ENCODE data around the gene RNF181.

The RNF181 gene

GRCh38 chr2:85577063-85577385 lies 18.5 kb upstream of the RNF181 start:
- Histone ChIP-seq H3K4me3 (ENCODE audit: insufficient read depth in 1 of 2, low read depth in 1 of 2, low read length in 2 of 2) (no peak overlapping the region), H4K8ac (ENCODE audit: low read length) (no peak overlapping the region), H3K9me3 (ENCODE audit: control insufficient read depth, low read length) (no peaks in the 10 kb centered on the region), H2AK5ac (ENCODE audit: low read length, severe bottlenecking) (no peak overlapping the region), H3K9ac (ENCODE audit: low read length) (no peak overlapping the region), H2BK12ac (ENCODE audit: low read length in 2 of 2) (no peak overlapping the region), H3K79me1 (replicated peaks; ENCODE audit: low read length, poor library complexity, severe bottlenecking) (peaks cover 6% of the 10 kb centered on the region), H3K18ac (ENCODE audit: low read depth in 1 of 2, low read length in 2 of 2) (no peak overlapping the region), H3K27ac (ENCODE audit: low read length, poor library complexity, severe bottlenecking) (peak overlapping the region; percentile 77), H2BK5ac (ENCODE audit: low read depth, low read length, poor library complexity, severe bottlenecking) (no peak overlapping the region), H2BK120ac (ENCODE audit: low read depth, low read length) (no peak overlapping the region), H3K4me1 (ENCODE audit: control insufficient read depth, insufficient read depth, low read depth, low read length) (peaks cover 16% of the 10 kb centered on the region), H3K36me3 (ENCODE audit: control insufficient read depth in 1 of 2, insufficient read depth in 2 of 2, low read depth in 1 of 2, low read length in 2 of 2) (peaks cover 0 to 5% of the 10 kb centered on the region in 2 experiments), H3K14ac (ENCODE audit: low read length in 2 of 2) (no peak overlapping the region), H2BK15ac (ENCODE audit: low read depth, poor library complexity, severe bottlenecking) (no peak overlapping the region), H3K23ac (ENCODE audit: low read length in 2 of 2) (no peak overlapping the region), H4K91ac (ENCODE audit: low read length) (no peak overlapping the region), H3K27me3 (ENCODE audit: control insufficient read depth in 1 of 2, insufficient read depth in 1 of 2, low read length in 2 of 2) (peaks cover 0 to 6% of the 10 kb centered on the region in 2 experiments), H3K4me2 (ENCODE audit: low read length, poor library complexity, severe bottlenecking) (no peak overlapping the region), H2AFZ (ENCODE audit: low read depth, low read length) (no peak overlapping the region), H3K4ac (ENCODE audit: low read depth in 1 of 2, low read length in 2 of 2) (no peak overlapping the region)
- no peak for DNase-seq
- 52% methylated on average over 3 of the region's 3 CpGs for WGBS

GRCh38 chr2:85577386-85578242 lies 17.9 kb upstream of the RNF181 start, which contains the start of gene VAMP8:
VAMP8 (plus strand) TSS chr2:85577586; CDS start chr2:85577647, 61 bp downstream.
- peak within 1 kb of the TSS; percentile 53 for H2BK5ac ChIP-seq (ENCODE audit: low read depth, low read length, poor library complexity, severe bottlenecking)
- H3K4me3 ChIP-seq (ENCODE audit: insufficient read depth in 1 of 2, low read depth in 1 of 2, low read length in 2 of 2) = peak within 1 kb of the TSS in 1 of 2 experiments; percentile 53
- no peak within 1 kb of the TSS for H2BK15ac ChIP-seq (ENCODE audit: low read depth, poor library complexity, severe bottlenecking)
- H2BK12ac ChIP-seq (ENCODE audit: low read length in 2 of 2) = peak within 1 kb of the TSS in 1 of 2 experiments; percentile 56
- H3K36me3 ChIP-seq (ENCODE audit: control insufficient read depth in 1 of 2, insufficient read depth in 2 of 2, low read depth in 1 of 2, low read length in 2 of 2) = peaks cover 0 to 10% of the 10 kb centered on the region in 2 experiments
- peak within 1 kb of the TSS; percentile 96 for H4K8ac ChIP-seq (ENCODE audit: low read length)
- no peak within 1 kb of the TSS for H3K14ac ChIP-seq (ENCODE audit: low read length in 2 of 2)
- H3K23ac ChIP-seq (ENCODE audit: low read length in 2 of 2) = peak within 1 kb of the TSS in 1 of 2 experiments; percentile 16
- peak within 1 kb of the TSS in 1 of 2 experiments; percentile 41 for H3K18ac ChIP-seq (ENCODE audit: low read depth in 1 of 2, low read length in 2 of 2)
- H2BK120ac ChIP-seq (ENCODE audit: low read depth, low read length) = no peak within 1 kb of the TSS
- H3K79me1 ChIP-seq (replicated peaks; ENCODE audit: low read length, poor library complexity, severe bottlenecking) = peaks cover 6% of the 10 kb centered on the region
- WGBS = 38% methylated on average over 16 of the region's 19 CpGs
- no peak within 1 kb of the TSS for H2AK5ac ChIP-seq (ENCODE audit: low read length, severe bottlenecking)
- peak within 1 kb of the TSS in 1 of 2 experiments; percentile 38 for H3K4ac ChIP-seq (ENCODE audit: low read depth in 1 of 2, low read length in 2 of 2)
- H4K91ac ChIP-seq (ENCODE audit: low read length) = peak within 1 kb of the TSS; percentile 77
- H3K9me3 ChIP-seq (ENCODE audit: control insufficient read depth, low read length) = no peaks in the 10 kb centered on the region
- H3K4me1 ChIP-seq (ENCODE audit: control insufficient read depth, insufficient read depth, low read depth, low read length) = peaks cover 16% of the 10 kb centered on the region
- H3K27ac ChIP-seq (ENCODE audit: low read length, poor library complexity, severe bottlenecking) = peak within 1 kb of the TSS; percentile 77
- peaks cover 0 to 2% of the 10 kb centered on the region in 2 experiments for H3K27me3 ChIP-seq (ENCODE audit: control insufficient read depth in 1 of 2, insufficient read depth in 1 of 2, low read length in 2 of 2)
- H3K9ac ChIP-seq (ENCODE audit: low read length) = no peak within 1 kb of the TSS
- peak; percentile 49 for DNase-seq
- peak within 1 kb of the TSS; percentile 58 for H2AFZ ChIP-seq (ENCODE audit: low read depth, low read length)
- H3K4me2 ChIP-seq (ENCODE audit: low read length, poor library complexity, severe bottlenecking) = peak within 1 kb of the TSS; percentile 84

GRCh38 chr2:85578243-85579180 lies 17.0 kb upstream of the RNF181 start:
- Histone ChIP-seq H3K9me3 (ENCODE audit: control insufficient read depth, low read length) (no peaks in the 10 kb centered on the region), H3K9ac (ENCODE audit: low read length) (peak overlapping the region; percentile 43), H2BK12ac (ENCODE audit: low read length in 2 of 2) (no peak overlapping the region), H3K23ac (ENCODE audit: low read length in 2 of 2) (peak overlapping the region in 1 of 2 experiments; percentile 25), H3K18ac (ENCODE audit: low read depth in 1 of 2, low read length in 2 of 2) (no peak overlapping the region), H4K8ac (ENCODE audit: low read length) (peak overlapping the region; percentile 67), H3K4me2 (ENCODE audit: low read length, poor library complexity, severe bottlenecking) (peak overlapping the region; percentile 84), H3K79me1 (replicated peaks; ENCODE audit: low read length, poor library complexity, severe bottlenecking) (peaks cover 6% of the 10 kb centered on the region), H2BK5ac (ENCODE audit: low read depth, low read length, poor library complexity, severe bottlenecking) (no peak overlapping the region), H4K91ac (ENCODE audit: low read length) (no peak overlapping the region), H3K4me3 (ENCODE audit: insufficient read depth in 1 of 2, low read depth in 1 of 2, low read length in 2 of 2) (peak overlapping the region in 1 of 2 experiments; percentile 5), H3K36me3 (ENCODE audit: control insufficient read depth in 1 of 2, insufficient read depth in 2 of 2, low read depth in 1 of 2, low read length in 2 of 2) (peaks cover 0 to 14% of the 10 kb centered on the region in 2 experiments), H3K14ac (ENCODE audit: low read length in 2 of 2) (no peak overlapping the region), H2AK5ac (ENCODE audit: low read length, severe bottlenecking) (peak overlapping the region; percentile 22), H2BK15ac (ENCODE audit: low read depth, poor library complexity, severe bottlenecking) (no peak overlapping the region), H2AFZ (ENCODE audit: low read depth, low read length) (no peak overlapping the region), H2BK120ac (ENCODE audit: low read depth, low read length) (peak overlapping the region; percentile 61), H3K4me1 (ENCODE audit: control insufficient read depth, insufficient read depth, low read depth, low read length) (peaks cover 16% of the 10 kb centered on the region), H3K27ac (ENCODE audit: low read length, poor library complexity, severe bottlenecking) (peak overlapping the region; percentile 77), H3K27me3 (ENCODE audit: control insufficient read depth in 1 of 2, insufficient read depth in 1 of 2, low read length in 2 of 2) (no peaks in the 10 kb centered on the region), H3K4ac (ENCODE audit: low read depth in 1 of 2, low read length in 2 of 2) (peak overlapping the region in 1 of 2 experiments; percentile 9)
- 64% methylated on average over 19 of the region's 19 CpGs for WGBS
- DNase-seq = peak; percentile 22
